Mucosa of descending colon (tissue), 3 donors: Measurements from ENCODE around the gene ACTL7A. TPM values are rescaled to one million over a fixed set of nuclear protein-coding genes. Genes with fewer than 3 reads are reported as not detected.

ENCODE experiments used
- total RNA-seq, 3 donors: library from RNA; stranded (reverse); fragmentation: NEBNext Ultra II Directional in 2 of 3; extraction: Animal tissue kit (Norgen Biotek cat#: 25700) in 2 of 3; gene quantifications; one replicate each; pipeline versions ENCODE4 v1.2.1 to v1.2.4, GENCODE V29; 2021 to 2023
- donor health status: DM: no; HTN: no; CAD: no; lungs with moderate emphysema.
- donor health status: DM: no; HTN: no; CAD: no.
- donor health status: DM: no; HTN: yes; CAD: no.

The ACTL7A gene
- total RNA-seq, 3 donors from 2014 or later: not detected

Other genes starting within 250 kb of the ACTL7A start
- not detected for gene ACTL7B, start 6.3 kb upstream of the ACTL7A start, total RNA-seq
- 10 to 100 TPM; 14.3 to 18.7 (median 16.7) TPM for gene ELP1, start 71.9 kb downstream of the ACTL7A start, total RNA-seq
- 10 to 100 TPM; 13.2 to 16.8 (median 15.2) TPM for gene ABITRAM, start 72.1 kb downstream of the ACTL7A start, total RNA-seq
- 10 to 100 TPM in 2 of 3 donors, 1 to 10 TPM in 1; 8.3 to 21.9 (median 15.6) TPM for gene CTNNAL1, start 151.2 kb downstream of the ACTL7A start, total RNA-seq